Epithelial cell of proximal tubule (primary cell): Measurements from ENCODE around the gene SLC44A5. TPM values are rescaled to one million over a fixed set of nuclear protein-coding genes. Genes with fewer than 3 reads are reported as not detected.

Source experiments
- DNase-seq: peaks from one replicate; pipeline ENCODE4 v3.0.0-alpha.2; 2011; ENCODE audit warnings: low read depth
- H3K4me3 ChIP-seq: 2 replicates; pipeline ENCODE4 v1.5.1; 2011; ENCODE audit warnings: low read depth, mild to moderate bottlenecking, low read length
- CTCF ChIP-seq: conservative IDR thresholded peaks from 2 replicates; pipeline ENCODE4 v1.5.1; 2012; ENCODE audit warnings: low read depth, mild to moderate bottlenecking, low read length
- total RNA-seq: library from RNA; depleted of rRNA; stranded (reverse); fragments of >200 nt; gene quantifications from 2 replicates; pipeline ENCODE4 v1.2.3, GENCODE V29; 2015

SLC44A5 gene
- total RNA-seq, 1 donor from 2014 or later, result 1.8 TPM

DNA sequence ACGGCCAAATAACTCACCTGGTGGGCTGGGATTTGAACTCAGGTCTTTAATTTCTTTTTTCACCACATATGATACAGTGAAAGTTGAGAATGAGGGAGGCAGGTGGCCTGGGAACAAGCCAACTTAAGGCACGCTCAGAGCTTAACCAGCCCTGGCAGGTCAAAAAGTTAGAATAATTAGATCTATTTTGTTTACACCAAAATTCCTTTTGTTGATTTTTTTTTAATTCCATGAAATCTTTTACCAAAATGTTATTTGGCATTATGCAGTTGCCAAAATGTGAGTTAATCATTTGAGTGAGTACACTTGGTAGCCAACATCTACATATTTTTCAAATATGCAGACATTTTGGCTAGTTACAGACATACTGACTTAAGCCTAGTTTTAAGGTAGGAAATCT lies 439.9 kb downstream of the SLC44A5 start:
- no peak for DNase-seq
- TF ChIP-seq CTCF, result no peak
- H3K4me3 ChIP-seq, result no peak overlapping the region

DNA sequence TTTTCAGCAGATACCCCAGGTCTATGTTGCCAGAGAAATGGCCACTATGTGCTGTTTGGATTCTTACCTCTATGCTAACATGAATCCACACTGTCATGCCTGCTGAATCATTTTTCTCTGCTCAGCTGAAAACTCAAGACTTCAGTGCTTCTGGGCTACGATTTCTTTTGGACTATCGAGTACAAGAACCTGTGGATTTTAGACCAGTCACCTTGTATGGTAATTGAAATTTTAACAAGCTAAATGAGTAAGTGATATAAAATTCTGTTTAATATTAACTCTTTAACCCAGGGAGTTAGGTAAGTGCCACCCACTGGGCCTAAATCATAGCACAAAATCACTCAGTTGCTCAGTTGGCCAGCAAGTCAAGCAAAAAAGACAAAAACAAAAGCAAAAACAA lies 440.9 kb downstream of the SLC44A5 start:
- TF ChIP-seq CTCF, result no peak
- DNase-seq, result peak; percentile 62
- no peak overlapping the region for H3K4me3 ChIP-seq

DNA sequence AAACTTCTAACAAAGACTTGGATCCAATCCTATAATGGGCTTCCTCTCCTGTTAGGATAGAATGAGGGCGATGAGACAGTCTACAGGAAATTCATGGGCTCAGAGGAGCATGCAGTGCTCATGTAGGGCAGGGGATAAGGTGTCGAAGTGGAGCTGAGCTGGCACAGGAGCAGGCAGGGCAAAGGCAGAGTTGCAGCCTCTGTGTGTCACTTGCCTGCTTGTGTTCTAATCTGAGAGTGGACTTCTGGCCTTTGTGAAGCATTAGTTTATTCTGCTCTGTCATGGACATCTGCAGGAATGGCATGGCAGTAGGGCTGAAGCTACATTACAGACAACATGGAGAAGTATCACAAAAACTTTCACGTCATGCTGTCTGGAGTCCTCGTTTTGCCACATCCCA lies 444.1 kb downstream of the SLC44A5 start:
- no peak overlapping the region for H3K4me3 ChIP-seq
- DNase-seq, result no peak
- TF ChIP-seq CTCF, result no peak

DNA sequence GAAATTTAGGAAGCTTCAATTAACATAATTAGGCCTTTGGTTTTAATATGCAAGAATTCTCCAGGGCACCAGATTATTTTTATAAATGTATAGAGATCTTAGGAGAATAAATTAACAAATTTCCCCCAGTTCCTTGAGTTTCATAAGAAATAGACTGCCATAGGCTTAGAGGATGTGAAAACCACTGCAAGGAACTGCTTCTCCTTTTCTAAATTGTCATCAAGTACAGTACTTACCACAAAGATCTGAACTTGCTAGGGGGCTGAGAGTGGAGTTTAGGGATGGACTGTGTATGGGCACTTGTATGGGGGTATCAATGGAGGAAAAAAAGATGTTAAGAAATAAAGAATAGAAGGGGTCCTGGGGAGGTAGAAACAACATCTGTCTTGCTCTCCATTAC lies 445.6 kb downstream of the SLC44A5 start:
- no peak for TF ChIP-seq CTCF

GRCh38 chr1:75159154-75159553 lies 451.8 kb downstream of the SLC44A5 start:
- H3K4me3 ChIP-seq, result no peak overlapping the region
- no peak for DNase-seq
- no peak for TF ChIP-seq CTCF

More for the DNA sequence above, 445.6 kb downstream of the SLC44A5 start:
- no peak overlapping the region for H3K4me3 ChIP-seq
- DNase-seq, result no peak

Other genes starting within 250 kb of the SLC44A5 start
- gene ACADM, start 113.6 kb upstream of the SLC44A5 start, total RNA-seq, result 37.1 and 37.8 TPM in 2 replicates
- gene RABGGTB, start 175.1 kb upstream of the SLC44A5 start, total RNA-seq, result 51.0 and 61.0 TPM in 2 replicates
- gene MSH4, start 185.8 kb upstream of the SLC44A5 start, total RNA-seq, result 0.75 TPM in 1 of 2 replicates, not detected in the other